Germinal center (tissue), 1 donor: ENCODE data around the gene RXRB.

Source experiments
- DNase-seq: peaks from one replicate; pipeline ENCODE4 v3.0.0; 2012; ENCODE audit warnings: mixed read lengths, low spot score

RXRB gene

DNA sequence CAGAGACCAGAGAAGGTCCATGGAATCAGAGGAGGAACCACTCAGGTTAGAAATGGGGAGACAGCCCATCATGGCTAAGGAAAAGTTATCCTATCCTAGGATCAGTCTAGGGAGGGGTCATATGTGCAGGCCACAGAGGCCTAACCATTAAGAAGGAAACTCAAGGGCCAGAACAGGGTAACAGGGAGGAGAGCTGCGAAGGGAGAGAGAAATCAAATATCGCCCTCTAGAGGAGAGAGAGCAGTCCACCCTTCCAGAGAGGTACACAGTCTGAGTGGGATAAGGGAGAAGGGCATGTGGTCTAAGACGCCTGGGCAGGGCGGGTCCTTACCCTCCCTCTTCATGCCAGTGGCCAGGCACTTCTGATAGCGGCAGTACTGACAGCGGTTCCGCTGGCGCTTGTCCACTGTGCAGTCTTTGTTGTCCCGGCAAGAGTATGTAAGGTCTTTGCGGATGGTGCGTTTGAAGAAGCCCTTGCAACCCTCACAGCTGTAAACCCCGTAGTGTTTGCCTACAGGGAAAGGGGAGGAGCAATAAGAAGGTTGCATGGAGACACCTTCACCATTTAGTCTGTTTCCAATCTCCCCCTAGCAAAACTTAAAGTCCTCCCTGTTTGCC is 2.9 kb downstream of the RXRB start:
- DNase-seq: peak; percentile 76

- no peak for DNase-seq
These were observed 4.9 kb downstream of the RXRB start for GRCh38 chr6:33195304-33196165.

- DNase-seq: no peak
These were observed 6.0 kb downstream of the RXRB start for GRCh38 chr6:33194431-33194979.

DNA sequence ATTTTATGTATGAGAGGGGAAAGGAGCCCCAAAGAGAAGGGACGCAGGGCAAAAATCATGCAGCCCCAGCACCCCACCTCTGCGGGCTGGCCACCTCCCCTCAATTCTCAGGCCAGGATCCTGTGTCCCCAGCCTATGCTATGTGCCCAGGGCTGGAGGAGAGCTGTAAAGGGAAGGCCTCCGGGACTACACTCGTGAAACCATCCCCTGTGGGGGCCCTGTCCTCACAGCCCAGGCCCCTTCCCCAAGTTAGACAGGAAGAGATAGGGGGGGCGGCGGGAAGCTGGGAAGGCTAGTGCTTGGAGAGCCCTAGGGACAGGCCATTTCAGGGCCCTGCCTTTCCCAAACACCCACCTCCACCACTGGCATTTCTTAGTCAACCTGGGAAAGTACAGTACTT is 6.8 kb downstream of the RXRB start:
- DNase-seq: no peak

DNA sequence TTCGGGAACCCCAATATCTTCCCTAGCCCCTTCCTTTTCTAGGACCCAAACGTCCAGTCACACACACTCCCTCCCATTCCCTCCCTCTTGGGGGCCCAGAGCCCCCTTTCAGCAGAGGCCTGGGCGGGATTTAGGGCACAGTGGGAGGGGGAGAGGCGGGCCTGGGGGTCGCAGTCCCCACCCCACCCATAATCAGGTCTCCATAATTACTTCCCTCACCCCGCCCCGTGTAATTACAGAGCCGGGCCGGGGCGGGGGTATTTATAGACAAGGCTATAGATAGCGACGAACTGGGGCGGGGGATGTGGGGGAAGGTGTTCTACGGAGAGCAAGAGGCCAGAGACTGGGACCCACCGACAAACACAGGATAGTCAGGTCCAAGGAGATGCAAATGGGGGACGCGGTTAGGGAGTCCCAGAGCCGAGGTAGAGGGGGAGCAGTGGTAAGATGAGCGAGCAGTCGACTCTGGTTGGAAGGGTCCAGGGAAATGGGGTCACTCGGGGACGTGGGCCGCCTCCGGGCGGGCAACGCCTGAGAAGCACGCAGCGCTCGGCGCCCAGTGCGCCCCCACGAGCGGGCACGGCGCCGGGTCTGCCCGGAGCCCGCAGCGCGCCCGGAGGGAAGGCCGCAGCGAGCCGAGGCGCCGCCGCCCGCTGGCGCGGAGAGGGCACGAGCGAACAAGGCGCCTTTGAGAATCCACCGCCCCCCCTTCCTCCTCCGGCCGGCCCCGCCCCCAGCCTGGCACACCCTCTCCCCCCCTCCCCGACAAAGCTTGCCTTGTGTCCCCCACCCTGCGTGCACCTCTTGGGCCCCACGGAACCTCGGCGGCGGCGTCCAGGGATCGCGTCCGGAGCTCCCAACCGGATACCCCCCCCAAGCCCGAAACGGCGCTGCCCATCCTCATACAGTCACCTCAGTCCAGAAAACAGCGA is 7.5 kb downstream of the RXRB start:
- peak; percentile 56 for DNase-seq

GRCh38 chr6:33192105-33192646 is 8.3 kb downstream of the RXRB start, which contains the start of gene COL11A2:
Gene COL11A2 (minus strand): TSS chr6:33192467. CDS start chr6:33192240, 227 bp downstream.
- no peak for DNase-seq

DNA sequence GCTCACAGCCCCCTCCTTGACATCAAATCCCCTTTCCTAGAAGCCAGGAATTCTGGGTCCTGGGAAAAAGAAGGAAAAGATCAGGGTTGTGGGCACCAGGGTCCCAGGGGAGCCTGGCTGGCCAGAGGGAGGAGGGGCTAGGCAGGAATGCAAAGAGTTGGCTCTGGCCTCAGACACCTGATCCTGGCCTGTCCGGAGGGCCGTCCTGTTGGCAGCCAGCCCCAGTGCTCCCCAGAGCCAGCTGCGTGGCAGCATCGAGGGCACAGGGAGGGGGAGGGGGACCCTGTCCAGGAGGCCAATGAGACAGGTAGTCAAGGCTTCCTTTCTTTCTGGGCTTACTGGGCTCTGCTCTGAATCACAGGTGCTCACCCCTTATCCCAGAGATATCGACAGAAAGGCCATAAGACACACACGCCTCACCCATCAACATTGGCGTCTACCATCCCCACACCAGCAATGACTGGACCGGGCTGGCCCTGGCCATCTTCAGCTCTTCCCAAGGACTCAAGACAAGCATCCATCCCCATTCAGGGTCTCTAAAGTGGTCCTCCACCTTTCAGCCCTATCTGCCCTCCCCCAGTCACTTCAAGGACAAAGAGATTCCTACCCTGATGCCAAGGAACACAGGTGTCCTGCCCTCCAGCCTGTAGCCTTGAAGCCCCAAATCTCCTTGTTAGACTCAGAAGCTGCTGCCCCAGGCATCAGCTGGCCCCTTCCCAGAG is 8.9 kb downstream of the RXRB start:
- no peak for DNase-seq

DNA sequence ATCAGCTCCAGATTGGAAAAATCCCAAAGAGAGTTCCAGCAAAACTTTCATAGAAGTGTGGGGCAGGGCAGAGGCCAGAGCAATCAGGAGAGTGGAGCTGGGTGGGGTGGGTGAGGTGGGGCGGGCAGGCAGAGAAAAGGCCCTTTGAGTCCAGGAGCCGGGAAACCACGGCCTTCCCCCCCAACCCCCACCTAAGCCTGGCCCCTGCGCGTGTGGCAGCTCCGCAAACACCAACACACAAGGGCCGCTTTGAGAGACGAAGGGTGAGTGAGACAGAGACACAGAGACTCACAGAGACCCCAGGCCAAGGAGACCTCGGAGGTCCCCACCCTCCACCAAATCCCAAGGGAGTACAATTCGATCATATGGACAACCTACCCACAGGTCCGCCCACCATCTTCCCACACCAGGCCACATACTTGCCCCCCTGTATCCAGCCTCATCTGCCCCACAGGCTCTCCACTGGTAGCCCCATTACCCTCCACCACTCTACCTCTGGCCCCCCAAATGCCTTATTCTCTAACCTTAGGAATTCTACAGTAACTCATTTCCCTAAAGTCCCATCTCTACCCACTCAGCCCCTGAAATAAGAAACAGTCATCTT is 9.9 kb downstream of the RXRB start:
- DNase-seq: no peak

GRCh38 chr6:33189625-33190448 is 10.6 kb downstream of the RXRB start:
- no peak for DNase-seq

DNA sequence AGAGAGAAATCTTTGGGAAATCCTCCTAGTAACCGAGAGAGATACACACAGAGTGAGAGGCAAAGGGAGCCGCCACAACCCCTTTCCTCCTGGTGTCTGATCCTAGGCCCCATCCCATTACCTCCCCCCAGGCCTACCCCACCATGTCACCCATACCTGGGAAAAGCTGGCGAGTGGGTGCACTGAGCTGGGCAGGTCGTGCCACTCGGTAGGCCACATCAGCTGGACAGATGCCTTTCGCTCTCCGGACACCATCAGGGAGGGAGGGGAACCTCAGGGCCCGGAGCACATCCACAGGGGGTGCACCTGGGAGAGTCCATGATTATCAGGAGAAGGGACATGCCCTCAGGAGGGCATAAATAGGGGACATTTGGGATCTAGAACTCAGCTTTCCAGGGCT is 11.3 kb downstream of the RXRB start:
- no peak for DNase-seq

DNA sequence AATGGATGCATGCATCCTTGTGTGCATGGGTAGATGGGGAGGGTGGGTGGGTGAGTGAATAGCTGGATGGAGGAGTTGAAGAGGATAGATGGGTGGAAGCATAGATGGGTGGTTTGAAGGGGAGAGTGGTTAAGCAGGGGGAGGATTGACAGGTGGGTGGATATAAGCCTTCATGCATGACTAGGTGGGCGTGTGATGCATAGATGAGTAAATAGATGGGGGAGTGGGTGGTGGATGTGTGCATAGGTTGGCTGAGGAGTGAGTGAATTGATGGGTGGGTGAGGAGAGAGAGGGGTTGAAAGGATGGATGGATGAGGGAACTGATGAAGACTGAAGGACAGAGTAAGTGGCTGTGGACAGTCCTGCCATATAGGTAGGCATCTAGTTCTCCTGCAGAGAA is 12.7 kb downstream of the RXRB start:
- no peak for DNase-seq

DNA sequence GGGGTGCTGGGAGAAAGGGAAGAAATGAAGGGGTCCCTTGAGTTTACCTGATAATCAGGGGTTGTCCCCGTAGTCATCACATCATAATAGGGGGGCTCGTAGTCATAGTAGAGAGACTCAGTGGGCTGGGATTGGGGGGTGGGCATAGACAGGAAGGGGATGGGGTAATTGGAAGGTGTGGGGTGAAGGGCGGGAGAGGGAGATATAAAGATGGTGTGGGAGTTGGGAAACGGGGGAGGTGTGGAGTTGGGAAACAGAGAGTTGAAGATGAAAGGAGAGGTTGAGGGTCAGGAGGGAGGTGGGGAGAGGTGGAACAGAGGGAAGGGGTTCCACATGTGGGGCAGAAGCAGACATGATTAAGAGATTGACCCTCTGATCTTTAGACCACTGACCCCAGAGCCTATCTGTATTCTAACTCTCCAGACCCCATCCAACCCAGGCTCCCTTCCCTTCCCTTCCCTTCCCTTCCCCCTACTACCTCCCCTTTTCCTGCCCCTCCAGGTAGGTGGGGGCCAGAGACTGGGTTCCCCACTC is 14.7 kb downstream of the RXRB start:
- DNase-seq: no peak

DNA sequence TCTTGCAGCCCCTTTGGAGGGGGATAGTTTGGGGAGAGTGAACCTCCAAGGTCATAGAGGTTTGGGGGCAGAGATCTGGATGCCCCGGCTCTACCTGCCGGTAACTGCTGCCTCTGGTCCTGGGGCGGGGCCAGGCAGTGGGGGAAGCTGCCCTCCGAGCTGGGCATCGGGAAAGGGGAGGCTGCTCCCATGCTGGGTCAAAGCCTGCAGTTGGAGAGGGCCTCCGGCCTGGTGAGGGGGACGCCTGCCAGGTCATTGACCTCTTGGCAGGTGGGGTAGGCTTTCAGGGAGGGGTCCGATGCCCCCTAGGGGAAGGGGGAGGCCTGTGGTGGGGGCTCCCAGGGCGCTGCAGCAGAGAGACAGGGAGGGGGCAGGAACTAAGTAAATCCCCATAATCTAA is 15.3 kb downstream of the RXRB start:
- DNase-seq: no peak

GRCh38 chr6:33183071-33183683 is 17.3 kb downstream of the RXRB start:
- no peak for DNase-seq

- DNase-seq: no peak
These were observed 19.3 kb downstream of the RXRB start for GRCh38 chr6:33181141-33181540.

GRCh38 chr6:33178755-33179475 is 21.6 kb downstream of the RXRB start:
- DNase-seq: no peak

- no peak for DNase-seq
These were observed 22.7 kb downstream of the RXRB start for GRCh38 chr6:33177552-33178446.
